Panc1 (cell line): ENCODE results near the gene TMEM86A. TPM values are rescaled to one million over a fixed set of nuclear protein-coding genes. Genes with fewer than 3 reads are reported as not detected.

Experiments used
- ATAC-seq: fragments of 200-7000 bp; cut with Tn5 transposase; 2 replicates; pipeline ENCODE4 v1.9.1; 2020; ENCODE audit warnings: mild to moderate bottlenecking, moderate library complexity
- BruUV-seq: library from RNA; stranded (reverse); fragments of 400-500 nt; replicated peaks from 2 replicates; lab custom pipeline; 2021; lab: Mats Ljungman, UMichigan
- CTCF ChIA-PET: fragments of 300-600 bp; sonication (Branson Sonifier 250); formaldehyde crosslinking; loops from one replicate; lab custom pipeline; 2022; ENCODE audit warnings: antibody characterized with exemption; lab: Charles Lee
- POLR2A ChIA-PET: fragments of 300-600 bp; sonication (Branson Sonifier 250); formaldehyde crosslinking; loops from one replicate; lab custom pipeline; 2022; ENCODE audit warnings: antibody characterized with exemption; lab: Charles Lee
- DNase-seq: peaks from one replicate; pipeline ENCODE4 v3.0.0-alpha.2; 2010; ENCODE audit warnings: low read depth, low spot score
- H3K27ac ChIP-seq: 2 replicates; pipeline ENCODE4 v1.5.1; 2011; ENCODE audit warnings: mild to moderate bottlenecking, low read length, inconsistent platforms
- H3K27me3 ChIP-seq: fragments of 200-500 bp; sonication (Bioruptor generic); 2 replicates; pipeline ENCODE4 v1.6.0; 2014; ENCODE audit warnings: low read length, inconsistent platforms; ENCODE audit not compliant: control insufficient read depth, insufficient read depth
- H3K36me3 ChIP-seq: fragments of 200-500 bp; sonication (Bioruptor generic); 2 replicates; pipeline ENCODE4 v1.5.1; 2014; ENCODE audit warnings: inconsistent platforms, mild to moderate bottlenecking, low read length, moderate library complexity; ENCODE audit not compliant: control insufficient read depth, insufficient read depth
- H3K4me1 ChIP-seq: 2 replicates; pipeline ENCODE4 v1.5.1; 2011; ENCODE audit warnings: inconsistent platforms, mild to moderate bottlenecking, low read length, moderate library complexity; ENCODE audit not compliant: control insufficient read depth, insufficient read depth
- H3K4me3 ChIP-seq, 2 experiments: 2 replicates each; pipeline ENCODE4 v1.5.1; 2011 to 2012; ENCODE audit warnings: low read depth in 2 of 2, low read length in 2 of 2, mild to moderate bottlenecking in 2 of 2, inconsistent platforms in 1 of 2, moderate library complexity in 1 of 2
- H3K9me3 ChIP-seq: fragments of 200-500 bp; sonication (Bioruptor generic); 2 replicates; pipeline ENCODE4 v1.5.1; 2014; ENCODE audit warnings: low read depth, mild to moderate bottlenecking, inconsistent platforms, low read length, moderate library complexity; ENCODE audit not compliant: control insufficient read depth, insufficient read depth
- CTCF ChIP-seq: fragments of 450-650 bp; IDR thresholded peaks from 2 replicates; pipeline ENCODE4 v1.5.1; 2017; ENCODE audit warnings: mild to moderate bottlenecking
- POLR2AphosphoS5 ChIP-seq: IDR thresholded peaks from 2 replicates; pipeline ENCODE4 v1.6.1; 2012; ENCODE audit warnings: mild to moderate bottlenecking, low read depth, low read length, moderate library complexity
- REST ChIP-seq, 2 experiments: IDR thresholded peaks; 2 replicates each; pipeline ENCODE4 v1.6.1; 2011 to 2012; ENCODE audit warnings: low read depth in 2 of 2, control low read depth in 1 of 2, low read length in 1 of 2, mild to moderate bottlenecking in 1 of 2, moderate library complexity in 1 of 2; ENCODE audit not compliant: insufficient read depth in 1 of 2
- SIN3A ChIP-seq: IDR thresholded peaks from 2 replicates; pipeline ENCODE4 v1.6.1; 2012; ENCODE audit warnings: low read depth, mild to moderate bottlenecking, low read length, moderate library complexity, borderline replicate concordance; ENCODE audit not compliant: insufficient read depth
- in situ Hi-C: cut with HindIII; loops from 2 replicates; pipeline ENCODE4 v1.10.0; 2016; ENCODE audit warnings: low sequenced_read_pairs, low pct_unique_long_range_greater_than_20kb
- intact Hi-C: fragments of 100-400 bp; cut with micrococcal nuclease; formaldehyde crosslinking; loops from one replicate; pipeline ENCODE4 v1.10.0; 2022; ENCODE audit not compliant: unreplicated experiment
- total RNA-seq: library from RNA; stranded (reverse); gene quantifications from one replicate; pipeline ENCODE4 v1.2.1, GENCODE V29; 2021; ENCODE audit not compliant: unreplicated experiment

TMEM86A gene
- total RNA-seq, 1 experiment from 2014 or later: 0.31 TPM

GRCh38 chr11:18741783-18742182 is 43.2 kb downstream of the TMEM86A start:
- no peaks in the 10 kb centered on the region for H3K4me1 ChIP-seq
- ATAC-seq (no peak), DNase-seq (no peak)
- no peaks in the 10 kb centered on the region for H3K9me3 ChIP-seq
- in situ Hi-C loops: no loop called here
- no TSS peak for BruUV-seq
- CTCF ChIA-PET: interaction anchor here (0.7 kb wide), 1 partner anchor 14 kb away, joined by 3 read pairs; no protein-coding TSS in a partner anchor
- intact Hi-C loops: no loop called here
- no peaks in the 10 kb centered on the region; the same call in 1 of the 2 replicates for H3K27me3 ChIP-seq
- TF ChIP-seq SIN3A (no peak), REST (IDR thresholded peaks at IDR 0.05; ENCODE audit: insufficient read depth in 1 of 2, low read depth in 2 of 2, low read length in 1 of 2) (no peak), CTCF (no peak)
- H3K27ac ChIP-seq: no peak overlapping the region
- no peaks in the 10 kb centered on the region for H3K36me3 ChIP-seq
- POLR2A ChIA-PET: interaction anchor here (0.5 kb wide), 1 partner anchor 211 kb away, joined by 4 read pairs; no protein-coding TSS in a partner anchor
- no peak overlapping the region for H3K4me3 ChIP-seq

- DNase-seq: no peak
- ChIA-PET CTCF (interaction anchor here (2.5 kb wide), 1 partner anchor 21 kb away, joined by 7 read pairs; no protein-coding TSS in a partner anchor), POLR2A (no interaction called here)
Measured at GRCh38 chr11:18743365-18743764, 44.8 kb downstream of the TMEM86A start.

More at GRCh38 chr11:18743365-18743764, 44.8 kb downstream of the TMEM86A start:
- ATAC-seq: no peak
- Histone ChIP-seq H3K4me1 (no peaks in the 10 kb centered on the region), H3K9me3 (no peaks in the 10 kb centered on the region), H3K27me3 (no peaks in the 10 kb centered on the region), H3K36me3 (no peaks in the 10 kb centered on the region), H3K4me3 (no peak overlapping the region), H3K27ac (no peak overlapping the region)
- in situ Hi-C loops (no loop called here), intact Hi-C loops (no loop called here)
- TF ChIP-seq REST (IDR thresholded peaks at IDR 0.05; ENCODE audit: insufficient read depth in 1 of 2, low read depth in 2 of 2, low read length in 1 of 2): no peak
- TF ChIP-seq SIN3A: no peak
- TF ChIP-seq POLR2AphosphoS5: no peak
- no TSS peak for BruUV-seq
